PC-3 (cell line): Measurements from ENCODE around the gene UBE2E2. TPM values are rescaled to one million over a fixed set of nuclear protein-coding genes. Genes with fewer than 3 reads are reported as not detected.

Experiments
- ATAC-seq: fragments of 200-7000 bp; cut with Tn5 transposase; 2 replicates; pipeline ENCODE4 v1.9.1; 2020; ENCODE audit warnings: mild to moderate bottlenecking, moderate library complexity
- BruUV-seq: library from RNA; stranded (reverse); fragments of 400-500 nt; replicated peaks from 2 replicates; lab custom pipeline; 2021; lab: Mats Ljungman, UMichigan
- CTCF ChIA-PET: fragments of 300-600 bp; sonication (Branson Sonifier 250); formaldehyde crosslinking; loops from one replicate; lab custom pipeline; 2022; ENCODE audit warnings: antibody characterized with exemption; lab: Charles Lee
- POLR2A ChIA-PET: fragments of 300-600 bp; sonication (Branson Sonifier 250); formaldehyde crosslinking; loops from one replicate; lab custom pipeline; 2022; ENCODE audit warnings: antibody characterized with exemption; ENCODE audit not compliant: unreplicated experiment; lab: Charles Lee
- DNase-seq: peaks from one replicate; pipeline ENCODE4 v3.0.0-alpha.2; 2015
- H2AFZ ChIP-seq: fragments of 300-600 bp; sonication (generic); 2 replicates; pipeline ENCODE4 v1.6.0; 2016; ENCODE audit warnings: antibody characterized with exemption, low read length
- H3F3A ChIP-seq: fragments of 300-600 bp; sonication (generic); one replicate; pipeline ENCODE4 v1.6.0; 2017; ENCODE audit warnings: antibody characterized with exemption, low read length, control low read depth, mild to moderate bottlenecking; ENCODE audit not compliant: unreplicated experiment
- H3K27ac ChIP-seq: fragments of 300-600 bp; sonication (generic); 2 replicates; pipeline ENCODE4 v1.5.1; 2016; ENCODE audit warnings: mild to moderate bottlenecking, low read length
- H3K27me3 ChIP-seq: fragments of 300-600 bp; sonication (generic); 2 replicates; pipeline ENCODE4 v1.6.1; 2016; ENCODE audit warnings: low read length, mixed read lengths
- H3K36me3 ChIP-seq: fragments of 300-600 bp; sonication (generic); 2 replicates; pipeline ENCODE4 v1.6.1; 2016; ENCODE audit warnings: low read depth, mixed run types, low read length, mixed read lengths
- H3K4me1 ChIP-seq: fragments of 300-600 bp; sonication (generic); 2 replicates; pipeline ENCODE4 v1.5.1; 2016; ENCODE audit warnings: low read length; ENCODE audit not compliant: insufficient read depth
- H3K4me2 ChIP-seq: fragments of 300-600 bp; sonication (generic); 2 replicates; pipeline ENCODE4 v1.6.0; 2016; ENCODE audit warnings: low read length
- H3K4me3 ChIP-seq: fragments of 300-600 bp; sonication (generic); 2 replicates; pipeline ENCODE4 v1.5.1; 2016; ENCODE audit warnings: mild to moderate bottlenecking, low read length, mixed read lengths
- H3K79me2 ChIP-seq: fragments of 300-600 bp; sonication (generic); 2 replicates; pipeline ENCODE4 v1.6.1; 2017; ENCODE audit warnings: low read length, mixed read lengths
- H3K9ac ChIP-seq: fragments of 300-600 bp; sonication (generic); 2 replicates; pipeline ENCODE4 v1.6.0; 2016; ENCODE audit warnings: mild to moderate bottlenecking, low read length
- H3K9me2 ChIP-seq: fragments of 300-600 bp; sonication (generic); replicated peaks from 2 replicates; pipeline ENCODE4 v1.6.1; 2016; ENCODE audit warnings: mixed run types, low read length, mixed read lengths
- H3K9me3 ChIP-seq: fragments of 300-600 bp; sonication (generic); 2 replicates; pipeline ENCODE4 v1.6.1; 2016; ENCODE audit warnings: low read length, mixed read lengths
- H4K20me1 ChIP-seq: fragments of 300-600 bp; sonication (generic); 2 replicates; pipeline ENCODE4 v1.6.1; 2016; ENCODE audit warnings: low read length, mixed read lengths
- CTCF ChIP-seq: fragments of 300-600 bp; sonication (generic); conservative IDR thresholded peaks from 2 replicates; pipeline ENCODE4 v1.5.1; 2017; ENCODE audit warnings: antibody characterized with exemption, low read depth, mild to moderate bottlenecking, low read length
- EZH2 ChIP-seq: fragments of 300-600 bp; sonication (generic); IDR thresholded peaks from one replicate; pipeline ENCODE4 v1.6.1; 2017; ENCODE audit warnings: antibody characterized with exemption, mild to moderate bottlenecking, low read length; ENCODE audit not compliant: unreplicated experiment
- EZH2phosphoT487 ChIP-seq: fragments of 300-600 bp; sonication (generic); IDR thresholded peaks from 2 replicates; pipeline ENCODE4 v1.6.1; 2018; ENCODE audit warnings: mild to moderate bottlenecking, antibody characterized with exemption, low read length, borderline replicate concordance
- intact Hi-C: fragments of 100-400 bp; cut with micrococcal nuclease; formaldehyde crosslinking; loops from 2 replicates; pipeline ENCODE4 v1.9.0; 2023
- total RNA-seq: library from RNA; depleted of rRNA; stranded (reverse); fragments of >200 nt; gene quantifications from 2 replicates; pipeline ENCODE4 v1.2.3, GENCODE V29; 2014

UBE2E2 gene
- total RNA-seq, 1 experiment from 2014 or later, result 25.6 TPM

- Histone ChIP-seq H3K9me2 (no peaks in the 10 kb centered on the region), H3K9me3 (no peaks in the 10 kb centered on the region), H3F3A (no peaks in the 10 kb centered on the region), H2AFZ (no peak overlapping the region), H3K4me3 (no peak overlapping the region), H3K4me1 (no peaks in the 10 kb centered on the region), H3K79me2 (no peaks in the 10 kb centered on the region), H3K36me3 (no peaks in the 10 kb centered on the region), H4K20me1 (no peaks in the 10 kb centered on the region), H3K4me2 (no peak overlapping the region), H3K9ac (no peak overlapping the region), H3K27me3 (no peaks in the 10 kb centered on the region), H3K27ac (no peak overlapping the region)
- BruUV-seq, result no TSS peak
- ChIA-PET CTCF (no interaction called here), POLR2A (no interaction called here)
- no peak for DNase-seq
- intact Hi-C loops, result no loop called here
- no peak for ATAC-seq
- TF ChIP-seq EZH2phosphoT487 (no peak), EZH2 (no peak), CTCF (no peak)
Measured at GRCh38 chr3:23425410-23425809, 222.3 kb downstream of the UBE2E2 start.

- ATAC-seq (no peak), DNase-seq (no peak)
- Histone ChIP-seq H3K27ac (no peak overlapping the region), H3K9me3 (no peaks in the 10 kb centered on the region), H3K79me2 (no peaks in the 10 kb centered on the region), H3K9ac (no peak overlapping the region), H3K27me3 (no peaks in the 10 kb centered on the region), H2AFZ (no peak overlapping the region), H3F3A (no peaks in the 10 kb centered on the region), H3K9me2 (no peaks in the 10 kb centered on the region), H3K4me3 (no peak overlapping the region), H3K36me3 (no peaks in the 10 kb centered on the region), H3K4me2 (no peak overlapping the region), H3K4me1 (no peaks in the 10 kb centered on the region), H4K20me1 (no peaks in the 10 kb centered on the region)
- no TSS peak for BruUV-seq
- ChIA-PET CTCF (no interaction called here), POLR2A (no interaction called here)
- intact Hi-C loops, result no loop called here
- TF ChIP-seq EZH2phosphoT487, result no peak
- TF ChIP-seq CTCF, result no peak
- no peak for TF ChIP-seq EZH2
Measured at GRCh38 chr3:23430781-23431398, 227.8 kb downstream of the UBE2E2 start.

- H3K36me3 ChIP-seq, result no peaks in the 10 kb centered on the region
- H3K9me3 ChIP-seq, result no peaks in the 10 kb centered on the region
- H3K27me3 ChIP-seq, result no peaks in the 10 kb centered on the region
- BruUV-seq, result no TSS peak
- TF ChIP-seq CTCF (no peak), EZH2 (no peak), EZH2phosphoT487 (no peak)
- H3K4me3 ChIP-seq, result no peak overlapping the region
- ChIA-PET POLR2A (interaction anchor here (0.6 kb wide), 1 partner anchor 154 kb away, joined by 4 read pairs; no protein-coding TSS in a partner anchor), CTCF (no interaction called here)
- DNase-seq (no peak), ATAC-seq (no peak)
- H3F3A ChIP-seq, result no peaks in the 10 kb centered on the region
- no peaks in the 10 kb centered on the region for H3K9me2 ChIP-seq
- H3K79me2 ChIP-seq, result no peaks in the 10 kb centered on the region
- H2AFZ ChIP-seq, result no peak overlapping the region
- H4K20me1 ChIP-seq, result no peaks in the 10 kb centered on the region
- no peak overlapping the region for H3K4me2 ChIP-seq
- H3K9ac ChIP-seq, result no peak overlapping the region
- intact Hi-C loops, result no loop called here
- no peaks in the 10 kb centered on the region for H3K4me1 ChIP-seq
- no peak overlapping the region for H3K27ac ChIP-seq
Measured at GRCh38 chr3:23431764-23432163, 228.6 kb downstream of the UBE2E2 start.
